Fibroblast of skin of left quadriceps (primary cell): ENCODE data around the gene CCDC178.
A peak's percentile ranks its signal among the peaks of the same experiment; 100 is the strongest.
"Not testable (repeated sequence)": the region's sequence is repeated elsewhere in the genome, so short reads cannot be mapped to it uniquely, and the experiment has no call there.

Source experiments
- DNase-seq, 2 experiments: peaks; one replicate each; pipeline ENCODE4 v3.0.0-alpha.2; 2013; ENCODE audit warnings: low read depth in 2 of 2

The CCDC178 gene

DNA sequence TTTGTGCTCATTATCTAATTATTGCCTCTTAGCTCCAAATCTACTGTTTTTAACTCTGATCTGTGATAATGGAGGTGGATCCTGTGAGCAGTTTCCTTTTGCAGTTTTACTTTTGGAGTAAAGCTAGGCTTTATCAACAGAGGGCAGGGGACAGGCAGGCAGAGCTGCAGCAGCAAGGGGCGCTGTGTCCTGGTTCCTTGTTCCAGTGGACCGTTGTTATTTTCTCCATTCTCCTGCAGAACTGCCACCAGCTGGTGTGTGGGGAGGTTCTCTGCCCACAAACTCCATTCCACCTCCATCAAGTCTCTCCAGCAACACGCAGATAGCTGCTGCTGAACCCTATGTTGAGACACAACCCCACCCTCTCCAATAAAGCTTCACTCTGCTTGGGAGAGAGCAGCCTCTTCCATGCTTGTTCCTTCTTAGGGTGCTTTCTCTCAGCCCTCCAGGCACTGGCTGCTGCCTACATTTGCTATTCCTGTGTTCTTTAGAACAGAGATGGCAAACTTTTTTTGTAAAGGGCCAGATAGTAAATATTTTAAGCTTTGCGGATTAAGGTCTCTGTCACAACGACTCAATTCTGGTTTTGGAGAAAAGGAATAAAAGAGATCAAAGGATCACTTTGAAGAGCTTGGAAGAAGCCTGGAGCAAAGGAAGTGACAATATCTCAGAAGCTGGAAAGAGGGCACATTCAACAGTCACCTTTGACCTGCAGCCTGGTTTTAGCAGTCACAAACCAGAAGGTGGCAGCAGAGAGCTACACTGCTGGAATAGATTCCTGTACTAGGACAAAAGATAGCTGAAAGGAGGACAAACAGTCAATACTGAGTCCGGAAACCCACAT lies 208.8 kb downstream of the CCDC178 start:
- DNase-seq: peak; percentile 39 to 47

GRCh38 chr18:33212363-33212762 lies 228.2 kb downstream of the CCDC178 start:
- DNase-seq: no peak

DNA sequence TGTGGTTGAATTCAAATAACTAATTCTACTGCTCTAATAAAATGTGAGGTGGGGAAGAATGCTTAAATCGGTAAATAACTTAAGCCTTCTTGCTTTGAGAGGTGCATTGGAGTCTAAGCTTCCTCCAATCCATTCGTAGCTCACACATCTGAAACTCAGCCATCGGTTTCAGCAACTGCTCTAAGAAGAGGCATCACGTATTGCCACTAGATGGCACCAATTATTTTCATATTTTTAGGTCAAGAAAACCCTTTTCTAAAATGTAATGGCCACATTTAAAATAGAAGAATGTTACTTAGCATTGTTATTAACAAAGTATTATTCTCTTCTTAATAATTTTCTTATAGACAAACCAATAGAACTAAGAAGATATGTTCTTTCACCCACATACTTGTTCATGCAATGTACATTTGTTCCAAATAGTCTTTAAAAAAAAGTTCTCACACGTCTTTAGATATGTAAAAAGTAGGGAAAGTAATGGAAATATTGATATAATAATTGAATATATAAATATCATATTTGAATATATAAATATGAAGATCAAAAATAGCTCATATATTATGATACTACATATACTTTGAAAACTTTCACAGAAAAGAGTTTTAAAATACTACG lies 229.8 kb downstream of the CCDC178 start:
- no peak for DNase-seq

GRCh38 chr18:33205777-33206176 lies 234.7 kb downstream of the CCDC178 start:
- no peak for DNase-seq

DNA sequence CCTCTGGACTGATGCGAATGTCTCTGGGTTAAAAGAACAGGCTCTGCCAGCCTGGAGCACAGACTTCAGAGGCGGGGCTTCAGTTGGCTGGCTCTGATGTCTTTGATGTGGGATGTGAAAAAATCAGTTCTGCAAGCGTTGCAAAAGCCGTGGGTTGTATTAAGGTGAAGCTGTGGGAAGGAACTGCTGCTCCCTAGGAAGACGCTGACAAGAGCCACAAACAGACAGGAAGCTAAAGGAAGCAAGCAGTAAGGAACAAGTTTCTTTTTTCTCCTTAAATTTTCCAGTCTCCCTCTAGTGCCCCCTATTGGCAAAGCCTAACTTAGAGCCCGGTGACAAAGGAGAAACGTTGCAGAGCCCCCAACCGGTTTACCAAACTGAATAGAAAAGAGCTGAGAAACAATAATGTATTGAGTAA lies 239.0 kb downstream of the CCDC178 start:
- DNase-seq: peak in 1 of 2 experiments; percentile 20

DNA sequence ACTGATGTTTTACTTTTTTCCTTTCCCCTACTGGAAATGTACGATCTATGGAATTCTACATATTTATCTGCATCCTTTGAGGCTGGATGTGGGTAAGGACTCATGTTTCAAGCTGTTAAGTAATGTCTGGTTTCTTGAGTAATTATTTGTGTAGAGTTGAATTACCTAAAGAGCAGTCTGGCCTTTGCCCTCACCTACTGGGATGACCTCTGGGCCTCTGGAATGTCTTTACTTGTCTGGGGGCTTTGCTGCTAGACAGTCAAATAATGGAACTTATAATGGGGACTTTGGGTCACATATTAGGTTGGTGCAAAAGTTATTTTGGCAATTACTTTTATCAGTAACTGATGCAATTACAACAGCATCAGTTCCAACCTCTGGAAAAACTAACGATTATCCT lies 244.7 kb downstream of the CCDC178 start:
- no peak for DNase-seq

DNA sequence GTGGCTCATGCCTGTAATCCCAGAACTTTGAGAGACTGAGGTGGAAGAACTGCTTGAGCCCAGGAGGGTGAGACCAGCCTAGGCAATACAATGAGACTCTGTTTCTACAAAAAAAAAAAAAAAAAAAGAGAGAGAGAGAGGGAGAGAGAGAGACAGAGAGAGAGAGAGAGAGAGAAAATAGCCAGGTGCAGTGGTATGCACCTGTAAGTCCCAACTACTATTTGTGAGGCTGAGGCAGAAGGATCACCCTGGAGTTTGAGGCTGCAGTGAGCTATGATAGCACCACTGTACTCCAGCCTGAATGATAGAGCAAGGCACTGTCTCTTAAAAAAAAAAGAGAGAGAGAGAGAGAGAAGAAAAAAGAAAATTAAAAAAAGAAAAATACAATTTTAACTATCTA lies 245.7 kb downstream of the CCDC178 start:
- DNase-seq: no peak

DNA sequence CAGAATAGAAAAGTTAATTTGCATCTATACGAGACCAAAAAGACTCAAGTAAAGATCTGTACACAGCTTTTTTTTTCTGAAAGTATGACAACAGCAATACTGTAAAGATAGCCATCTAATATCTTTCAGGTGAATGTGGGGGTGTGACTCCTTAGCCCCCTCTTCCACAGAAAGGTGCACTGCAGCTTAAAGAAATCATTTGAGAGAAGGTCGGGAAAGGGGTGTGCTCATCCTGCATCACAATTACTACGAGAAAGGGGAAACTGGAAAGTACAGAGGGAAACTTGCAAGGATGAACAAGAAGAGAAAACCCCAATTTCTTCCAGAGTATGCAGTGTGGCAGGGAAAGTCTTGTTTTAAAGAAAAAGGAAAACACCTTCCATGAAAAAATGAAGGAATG lies 255.6 kb downstream of the CCDC178 start:
- no peak for DNase-seq

- DNase-seq: no peak
These were observed 256.3 kb downstream of the CCDC178 start for GRCh38 chr18:33184175-33184574.

- DNase-seq: no peak
These were observed 257.4 kb downstream of the CCDC178 start for GRCh38 chr18:33183136-33183535.

- no peak for DNase-seq
These were observed 259.5 kb downstream of the CCDC178 start for GRCh38 chr18:33181016-33181415.

GRCh38 chr18:33169218-33169617 lies 271.3 kb downstream of the CCDC178 start:
- no peak for DNase-seq

DNA sequence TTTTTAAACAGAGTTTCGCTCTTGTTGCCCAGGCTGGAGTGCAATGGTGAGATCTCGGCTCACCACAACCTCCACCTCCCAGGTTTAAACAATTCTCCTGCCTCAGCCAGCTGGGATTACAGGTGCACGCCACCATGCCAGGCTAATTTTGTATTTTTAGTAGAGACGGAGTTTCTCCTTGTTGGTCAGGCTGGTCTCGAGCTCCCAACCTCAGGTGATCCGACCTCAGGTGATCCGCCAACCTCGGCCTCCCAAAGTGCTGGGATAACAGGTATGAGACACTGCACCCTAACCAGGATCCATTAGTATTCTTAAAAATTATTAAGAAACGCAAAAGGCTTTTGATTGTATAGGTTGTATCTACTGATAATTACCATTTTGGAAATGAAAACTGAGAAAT lies 276.4 kb downstream of the CCDC178 start:
- DNase-seq: not testable (repeated sequence)

DNA sequence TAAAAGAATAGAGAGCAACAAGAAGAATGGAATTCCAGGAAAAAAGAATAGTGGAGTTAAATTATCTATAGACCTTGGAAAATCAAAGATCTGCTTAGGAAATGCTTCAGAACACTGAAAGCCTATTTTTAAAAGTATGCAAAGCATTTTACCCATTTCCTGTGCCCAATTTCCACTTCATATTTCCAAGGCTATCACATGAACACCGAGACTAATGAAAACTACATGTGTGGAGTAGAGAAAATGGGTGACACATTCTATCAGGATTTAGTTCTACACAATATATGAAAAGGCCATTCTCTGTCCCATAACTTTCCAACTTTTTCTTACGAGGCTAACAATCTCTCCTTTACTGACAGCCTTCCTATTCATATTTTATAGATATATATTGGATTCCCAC lies 279.4 kb downstream of the CCDC178 start:
- peak in 1 of 2 experiments; percentile 4 for DNase-seq

DNA sequence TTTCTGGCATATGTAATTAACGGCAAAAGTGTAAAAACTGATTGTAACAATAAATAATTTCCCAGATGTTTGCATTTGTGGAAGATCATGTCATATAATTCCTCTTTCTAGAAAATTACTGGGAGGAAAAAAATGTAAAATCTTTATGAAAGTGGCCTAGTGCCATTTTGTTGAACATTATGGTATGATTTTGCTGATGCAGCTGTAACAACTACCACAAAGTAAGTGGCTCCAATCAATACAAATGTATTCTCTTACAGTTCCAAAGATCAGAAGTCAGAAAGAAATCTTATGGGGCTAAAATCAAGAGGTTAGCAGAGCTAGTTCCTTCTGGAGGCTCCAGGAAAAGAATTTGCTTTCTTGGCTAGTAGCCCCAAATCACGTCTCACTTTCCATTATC lies 281.4 kb downstream of the CCDC178 start:
- DNase-seq: no peak

- DNase-seq: no peak
These were observed 282.6 kb downstream of the CCDC178 start for GRCh38 chr18:33157893-33158292.

- no peak for DNase-seq
These were observed 283.5 kb downstream of the CCDC178 start for GRCh38 chr18:33156906-33157470.

DNA sequence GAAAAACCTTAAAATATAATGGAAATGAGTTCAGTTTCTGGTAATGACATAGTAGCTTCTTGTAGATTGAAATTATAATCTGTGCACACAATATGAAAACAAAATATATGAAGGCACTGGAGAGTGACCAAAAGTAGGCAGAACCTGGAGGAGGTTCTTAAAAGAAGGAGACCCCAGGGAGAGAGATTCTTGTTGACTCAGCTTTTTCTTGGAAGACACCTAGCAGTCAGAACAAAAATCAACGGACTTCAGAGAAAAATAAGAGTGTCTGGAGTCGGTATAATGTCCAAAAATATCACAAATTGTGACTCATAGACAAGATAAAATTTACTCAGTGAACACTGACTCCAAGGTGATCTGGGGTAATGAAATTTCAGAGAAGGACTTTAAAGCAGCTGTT lies 286.5 kb downstream of the CCDC178 start:
- no peak for DNase-seq

DNA sequence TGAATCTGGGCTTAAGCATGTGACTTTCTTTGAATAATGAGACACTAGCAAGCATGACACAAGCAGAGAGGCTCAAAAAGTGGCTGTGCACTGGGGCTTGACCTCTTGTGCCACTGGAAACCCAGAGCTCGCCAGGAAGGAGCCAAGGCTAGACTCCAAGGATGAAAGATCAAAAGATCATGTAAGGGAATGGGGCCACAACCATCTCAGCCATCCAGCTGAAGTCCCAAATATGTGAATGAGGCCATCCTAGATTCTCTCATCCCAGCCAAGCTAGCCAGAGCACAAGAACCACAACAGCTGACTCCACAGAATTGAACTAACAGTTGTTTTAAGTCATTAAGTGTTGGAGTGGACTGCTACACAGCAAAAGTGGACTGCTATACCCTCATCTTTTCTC lies 288.1 kb downstream of the CCDC178 start:
- DNase-seq: no peak

- DNase-seq: not testable (repeated sequence)
These were observed 292.7 kb downstream of the CCDC178 start for GRCh38 chr18:33147811-33148210.

GRCh38 chr18:33146014-33146413 lies 294.5 kb downstream of the CCDC178 start:
- DNase-seq: no peak

DNA sequence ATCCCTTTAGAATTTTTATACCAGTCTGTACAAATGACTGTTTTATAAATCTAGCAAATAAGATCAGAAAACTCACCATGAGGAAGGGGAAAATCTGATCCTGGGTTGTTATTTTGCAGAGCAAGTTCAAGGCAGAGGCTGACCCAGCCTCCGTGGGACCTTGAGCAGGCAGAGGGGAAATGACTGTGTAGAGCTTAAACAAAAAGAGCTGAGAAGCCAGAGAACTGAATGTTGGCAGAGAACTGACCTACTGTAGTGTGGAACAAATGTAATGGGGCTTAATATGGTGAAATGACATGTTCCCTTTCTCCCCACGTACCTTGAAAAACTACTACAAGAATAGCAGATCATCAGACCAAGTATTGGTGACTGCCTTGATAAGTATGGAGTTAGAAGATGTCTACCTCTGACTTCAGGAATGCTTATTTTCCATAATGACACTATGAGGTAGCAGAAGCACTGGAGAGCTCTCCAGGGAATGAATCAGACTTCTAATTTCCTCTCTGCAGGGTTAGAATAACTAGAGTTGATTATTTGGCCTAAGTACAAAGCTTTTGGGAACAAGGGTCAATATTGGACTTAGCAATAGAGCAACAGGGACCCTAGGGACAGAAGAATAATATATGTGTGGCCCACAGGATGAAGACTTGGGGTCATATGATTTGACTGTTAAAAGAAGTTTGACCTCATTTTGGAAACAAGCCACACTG lies 304.4 kb downstream of the CCDC178 start:
- DNase-seq: no peak
